GM20000 (cell line): ENCODE results near the gene KRTAP4-12.
"Not testable (repeated sequence)": the region's sequence is repeated elsewhere in the genome, so short reads cannot be mapped to it uniquely, and the experiment has no call there.

ENCODE experiments used
- DNase-seq: peaks from one replicate; pipeline ENCODE4 v3.0.0; 2012; ENCODE audit warnings: low spot score
- TF ChIP-seq, protein P1 (sequence below): IDR thresholded peaks from 2 replicates; pipeline ENCODE4 v1.5.1; 2012; ENCODE audit warnings: mild to moderate bottlenecking, control low read depth; ENCODE audit errors: extremely low read depth, missing control alignments

The KRTAP4-12 gene

GRCh38 chr17:41103896-41104295 is 20.1 kb downstream of the KRTAP4-12 start:
- TF ChIP-seq, protein P1, sequence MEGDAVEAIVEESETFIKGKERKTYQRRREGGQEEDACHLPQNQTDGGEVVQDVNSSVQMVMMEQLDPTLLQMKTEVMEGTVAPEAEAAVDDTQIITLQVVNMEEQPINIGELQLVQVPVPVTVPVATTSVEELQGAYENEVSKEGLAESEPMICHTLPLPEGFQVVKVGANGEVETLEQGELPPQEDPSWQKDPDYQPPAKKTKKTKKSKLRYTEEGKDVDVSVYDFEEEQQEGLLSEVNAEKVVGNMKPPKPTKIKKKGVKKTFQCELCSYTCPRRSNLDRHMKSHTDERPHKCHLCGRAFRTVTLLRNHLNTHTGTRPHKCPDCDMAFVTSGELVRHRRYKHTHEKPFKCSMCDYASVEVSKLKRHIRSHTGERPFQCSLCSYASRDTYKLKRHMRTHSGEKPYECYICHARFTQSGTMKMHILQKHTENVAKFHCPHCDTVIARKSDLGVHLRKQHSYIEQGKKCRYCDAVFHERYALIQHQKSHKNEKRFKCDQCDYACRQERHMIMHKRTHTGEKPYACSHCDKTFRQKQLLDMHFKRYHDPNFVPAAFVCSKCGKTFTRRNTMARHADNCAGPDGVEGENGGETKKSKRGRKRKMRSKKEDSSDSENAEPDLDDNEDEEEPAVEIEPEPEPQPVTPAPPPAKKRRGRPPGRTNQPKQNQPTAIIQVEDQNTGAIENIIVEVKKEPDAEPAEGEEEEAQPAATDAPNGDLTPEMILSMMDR = no peak
- no peak for DNase-seq

- TF ChIP-seq, protein P1 = no peak
- no peak for DNase-seq
Observed at GRCh38 chr17:41101586-41102259, 22.3 kb downstream of the KRTAP4-12 start, which contains the start of gene KRTAP4-16. Gene KRTAP4-16 (minus strand): TSS chr17:41102209. CDS start chr17:41102209, 0 bp downstream.

GRCh38 chr17:41099682-41100480 is 24.1 kb downstream of the KRTAP4-12 start:
- not testable (repeated sequence) for DNase-seq

DNA sequence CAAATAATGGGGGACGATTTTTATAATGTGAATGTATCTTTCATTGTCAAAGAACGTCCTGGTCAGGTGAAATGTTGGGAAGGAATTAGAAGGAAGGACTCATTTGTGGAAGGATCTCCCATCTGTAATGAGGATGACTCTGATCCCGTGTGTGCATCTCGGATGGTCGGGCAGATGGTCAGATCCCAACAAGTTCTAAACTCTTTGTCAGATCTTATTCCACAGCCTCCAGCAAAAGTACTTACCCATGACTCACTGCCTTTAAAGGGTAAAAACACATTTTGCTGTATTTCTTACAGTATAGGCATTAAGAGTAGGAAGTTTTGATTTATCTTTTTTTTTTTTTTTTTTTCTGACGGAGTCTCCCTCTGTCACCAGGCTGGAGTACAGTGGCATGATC is 25.5 kb downstream of the KRTAP4-12 start:
- no peak for DNase-seq
- TF ChIP-seq, protein P1 = no peak

DNA sequence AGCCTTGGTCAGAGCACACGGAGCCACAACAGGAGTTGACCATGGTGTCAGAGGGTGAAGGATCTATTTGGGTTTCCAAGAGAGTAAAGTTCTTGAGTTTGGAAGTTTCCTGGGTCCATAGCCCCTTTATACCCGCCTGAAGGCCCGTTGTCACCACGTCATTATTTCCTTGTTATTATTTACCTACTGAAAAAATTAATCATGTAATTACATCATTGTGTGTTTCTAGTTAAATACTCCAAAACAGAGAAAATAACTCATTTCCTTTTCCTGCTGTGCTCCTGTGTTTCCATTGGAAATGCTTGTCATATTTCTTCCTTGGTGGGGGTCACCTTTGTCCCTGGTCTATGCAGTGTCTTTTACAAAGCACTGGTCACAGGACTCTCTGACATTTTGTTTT is 25.9 kb downstream of the KRTAP4-12 start, which contains the start of gene KRTAP4-8:
Gene KRTAP4-8 (minus strand): TSS at position 101 of the 400 bp plus-strand sequence. CDS start 58 bp downstream, at position 43.
- TF ChIP-seq, protein P1 = no peak
- DNase-seq = no peak

DNA sequence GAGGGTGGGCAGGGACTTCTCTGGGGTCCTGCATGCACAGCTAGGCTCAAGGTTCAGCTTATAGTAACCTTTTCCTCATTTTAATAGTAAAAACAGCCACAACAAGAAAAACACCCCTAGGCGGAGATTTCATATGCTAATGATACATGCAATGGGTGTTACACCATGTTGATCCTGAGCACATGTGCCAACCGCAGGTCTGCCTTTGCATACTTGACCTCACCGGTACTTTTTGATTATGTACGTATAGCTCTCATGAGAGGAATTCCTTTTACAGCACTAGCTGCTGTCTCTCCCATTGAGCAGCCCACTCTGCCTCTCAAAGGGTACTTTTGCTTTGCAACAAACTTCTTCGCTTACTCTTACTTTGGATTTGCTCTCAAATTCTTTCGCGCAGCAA is 27.9 kb downstream of the KRTAP4-12 start:
- TF ChIP-seq, protein P1 = no peak
- no peak for DNase-seq

DNA sequence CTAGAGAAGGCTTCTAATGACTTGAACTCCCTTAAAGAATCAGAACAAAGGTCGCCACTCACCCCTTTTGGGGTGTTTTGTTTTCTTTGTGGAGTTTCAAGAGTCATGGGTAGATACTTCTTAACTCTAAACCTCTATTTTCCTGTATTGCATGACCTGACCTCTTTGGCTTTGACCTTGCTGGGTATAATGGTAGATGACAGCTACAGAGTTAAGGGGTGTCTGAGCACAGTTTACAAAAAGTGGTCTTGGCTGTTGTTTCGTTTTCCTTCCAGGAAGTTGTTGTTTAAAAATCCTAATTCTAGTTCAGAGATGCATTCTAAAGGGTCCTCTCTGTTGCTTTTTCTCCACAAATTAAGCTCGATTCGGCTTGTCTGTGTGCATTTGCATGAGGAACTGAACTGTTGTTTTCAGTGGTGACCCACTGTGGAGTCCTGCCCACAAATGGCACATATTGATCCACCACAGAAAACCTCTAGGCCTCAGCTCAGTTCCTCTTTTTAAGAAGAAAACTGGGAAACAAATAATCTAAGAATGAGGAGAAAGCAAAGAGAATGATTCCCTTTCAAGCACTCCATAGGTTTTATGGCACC is 35.1 kb downstream of the KRTAP4-12 start:
- DNase-seq = not testable (repeated sequence)

GRCh38 chr17:41084100-41084856 is 39.7 kb downstream of the KRTAP4-12 start, which contains the start of gene KRTAP4-7:
Gene KRTAP4-7 (plus strand): TSS chr17:41084150. CDS start chr17:41084207, 57 bp downstream.
- DNase-seq = not testable (repeated sequence)

DNA sequence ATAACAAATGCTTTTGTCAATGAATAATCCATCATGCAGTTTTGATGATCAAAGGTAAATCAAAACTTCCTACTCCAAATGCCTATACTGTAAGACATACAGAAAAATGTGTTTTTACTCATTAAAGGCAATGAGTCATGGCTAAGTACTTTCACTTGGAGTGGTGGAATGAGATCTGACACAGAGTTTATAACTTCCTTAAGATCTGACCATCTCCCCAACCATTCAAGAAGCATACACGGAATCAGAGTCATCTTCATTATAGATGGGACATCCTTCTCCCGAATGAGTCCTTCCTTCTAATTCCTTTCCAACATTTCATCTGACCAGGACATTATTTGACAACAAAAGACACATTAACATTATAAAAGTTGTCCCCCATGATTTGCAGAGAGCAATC is 40.6 kb downstream of the KRTAP4-12 start:
- DNase-seq = not testable (repeated sequence)
